GM12878 (cell line): ENCODE measurements around the gene NAA25. TPM values are rescaled to one million over a fixed set of nuclear protein-coding genes. Genes with fewer than 3 reads are reported as not detected.
"Not testable (repeated sequence)": the region's sequence is repeated elsewhere in the genome, so short reads cannot be mapped to it uniquely, and the experiment has no call there.

Experiments used
- ATAC-seq: fragments of 200-7000 bp; cut with Tn5 transposase; 3 replicates; pipeline ENCODE4 v1.9.1; 2020; ENCODE audit warnings: mild to moderate bottlenecking, moderate library complexity
- BruUV-seq: library from RNA; stranded (reverse); fragments of 400-500 nt; replicated peaks from 2 replicates; lab custom pipeline; 2021; lab: Mats Ljungman, UMichigan
- CTCF ChIA-PET: fragments of 300-600 bp; sonication (Branson Sonifier 250); formaldehyde crosslinking; extraction: SDS; loops from one replicate; lab custom pipeline; 2021; ENCODE audit warnings: inconsistent platforms; lab: Yijun Ruan, JAX
- POLR2A ChIA-PET: fragments of 350-600 bp; formaldehyde crosslinking; extraction: SDS; loops from one replicate; lab custom pipeline; 2021; ENCODE audit warnings: inconsistent platforms; lab: Charles Lee
- RAD21 ChIA-PET: fragments of 300-600 bp; sonication (Branson Sonifier 250); formaldehyde crosslinking; loops from one replicate; lab custom pipeline; 2023; ENCODE audit warnings: antibody characterized with exemption; ENCODE audit not compliant: unreplicated experiment; lab: Charles Lee
- SMC1A ChIA-PET: fragments of 300-600 bp; sonication (Branson Sonifier 250); formaldehyde crosslinking; loops from one replicate; lab custom pipeline; 2023; ENCODE audit not compliant: unreplicated experiment, uncharacterized antibody; lab: Charles Lee
- DNase-seq: peaks from one replicate; pipeline ENCODE4 v3.0.0-alpha.2; 2011; ENCODE audit warnings: low read depth, low spot score
- FAIRE-seq: peaks from 3 replicates; lab custom pipeline; 2011; peaks lifted over from hg19 to GRCh38; lab: Jason Lieb, UNC
- H2AFZ ChIP-seq: 2 replicates; pipeline ENCODE4 v1.6.0; 2011; ENCODE audit warnings: low read depth, low read length, control low read depth; ENCODE audit not compliant: control insufficient read depth
- H3K27ac ChIP-seq: 2 replicates; pipeline ENCODE4 v1.5.1; 2011; ENCODE audit warnings: control low read depth; ENCODE audit not compliant: control insufficient read depth, insufficient read depth
- H3K27me3 ChIP-seq, 2 experiments: replicated peaks in 1 of 2; 2 replicates each; pipeline versions ENCODE4 v1.6.0 to v1.6.1; 2011; ENCODE audit warnings: low read length in 1 of 2; ENCODE audit not compliant: control insufficient read depth in 2 of 2, insufficient read depth in 2 of 2
- H3K36me3 ChIP-seq, 2 experiments: 2 replicates each; pipeline ENCODE4 v1.5.1; 2011; ENCODE audit warnings: low read length in 1 of 2; ENCODE audit not compliant: control insufficient read depth in 2 of 2, insufficient read depth in 2 of 2
- H3K4me1 ChIP-seq: 2 replicates; pipeline ENCODE4 v1.6.1; 2011; ENCODE audit warnings: mild to moderate bottlenecking, low read length, moderate library complexity, mixed read lengths; ENCODE audit not compliant: control insufficient read depth, insufficient read depth
- H3K4me2 ChIP-seq: 2 replicates; pipeline ENCODE4 v1.6.0; 2011; ENCODE audit warnings: control low read depth; ENCODE audit not compliant: control insufficient read depth, insufficient read depth
- H3K4me3 ChIP-seq: fragments of 200-600 bp; sonication (generic); 2 replicates; pipeline ENCODE4 v1.5.1; 2016
- H3K79me2 ChIP-seq: 2 replicates; pipeline ENCODE4 v1.6.0; 2011; ENCODE audit warnings: low read length; ENCODE audit not compliant: control insufficient read depth, insufficient read depth
- H3K9ac ChIP-seq: 2 replicates; pipeline ENCODE4 v1.8.0; 2011; ENCODE audit warnings: low read length, control low read depth, mixed read lengths; ENCODE audit not compliant: control insufficient read depth, insufficient read depth
- H3K9me3 ChIP-seq: replicated peaks from 3 replicates; pipeline ENCODE4 v1.5.1; 2011; ENCODE audit warnings: mild to moderate bottlenecking, low read length; ENCODE audit not compliant: control insufficient read depth, insufficient read depth
- H4K20me1 ChIP-seq: 2 replicates; pipeline ENCODE4 v1.6.0; 2011; ENCODE audit not compliant: control insufficient read depth, insufficient read depth
- ATF7 ChIP-seq: fragments of 450-650 bp; IDR thresholded peaks from 2 replicates; pipeline ENCODE4 v1.6.1; 2016; ENCODE audit warnings: low read depth, mild to moderate bottlenecking
- BHLHE40 ChIP-seq, 2 experiments: fragments of 450-650 bp in 1 of 2; IDR thresholded peaks; 2 replicates each; pipeline ENCODE4 v1.6.1; 2011 to 2017; ENCODE audit warnings: low read depth in 2 of 2, borderline replicate concordance in 1 of 2, improper control_type of control experiment in 1 of 2, low read length in 1 of 2, mild to moderate bottlenecking in 1 of 2
- CEBPB ChIP-seq, 2 experiments: fragments of 150-350 bp in 1 of 2; IDR thresholded peaks; 2 replicates each; pipeline ENCODE4 v1.6.1; 2012 to 2014; ENCODE audit warnings: low read depth in 2 of 2, low read length in 2 of 2, borderline replicate concordance in 1 of 2, inconsistent platforms in 1 of 2
- EED ChIP-seq: sonication (generic); IDR thresholded peaks from 2 replicates; pipeline ENCODE4 v1.6.1; 2016; ENCODE audit warnings: antibody characterized with exemption, low read depth
- FOXM1 ChIP-seq: IDR thresholded peaks from 2 replicates; pipeline ENCODE4 v1.6.1; 2012; ENCODE audit warnings: low read depth, mild to moderate bottlenecking, inconsistent platforms, low read length, moderate library complexity
- GATAD2B ChIP-seq: fragments of 450-650 bp; conservative IDR thresholded peaks from 2 replicates; pipeline ENCODE4 v1.6.1; 2017; ENCODE audit warnings: low read depth, mild to moderate bottlenecking, moderate library complexity
- IKZF1 ChIP-seq: fragments of 450-650 bp; conservative IDR thresholded peaks from 2 replicates; pipeline ENCODE4 v1.6.1; 2017; ENCODE audit warnings: antibody characterized with exemption, mild to moderate bottlenecking
- JUNB ChIP-seq: IDR thresholded peaks from 2 replicates; pipeline ENCODE4 v1.6.1; 2016; ENCODE audit warnings: antibody characterized with exemption, mild to moderate bottlenecking
- MEF2B ChIP-seq: fragments of 450-650 bp; IDR thresholded peaks from 2 replicates; pipeline ENCODE4 v1.6.1; 2018; ENCODE audit warnings: mild to moderate bottlenecking, moderate library complexity; ENCODE audit not compliant: partially characterized antibody, poor library complexity, severe bottlenecking
- MTA3 ChIP-seq: IDR thresholded peaks from 2 replicates; pipeline ENCODE4 v1.6.1; 2012; ENCODE audit warnings: low read length, inconsistent platforms, borderline replicate concordance
- MYB ChIP-seq: fragments of 150-350 bp; IDR thresholded peaks from 2 replicates; pipeline ENCODE4 v1.6.1; 2014; ENCODE audit warnings: mild to moderate bottlenecking, low read depth, low read length, borderline replicate concordance
- NR2C1 ChIP-seq: fragments of 450-650 bp; IDR thresholded peaks from 2 replicates; pipeline ENCODE4 v1.6.1; 2017; ENCODE audit warnings: antibody characterized with exemption, mild to moderate bottlenecking, moderate library complexity
- NR2F1 ChIP-seq: fragments of 450-650 bp; conservative IDR thresholded peaks from 2 replicates; pipeline ENCODE4 v1.6.1; 2017; ENCODE audit warnings: mild to moderate bottlenecking
- PAX5 ChIP-seq: IDR thresholded peaks from 2 replicates; pipeline ENCODE4 v1.6.1; 2011; ENCODE audit warnings: low read depth, low read length, borderline replicate concordance
- POU2F2 ChIP-seq: IDR thresholded peaks from 3 replicates; pipeline ENCODE4 v1.6.1; 2011; ENCODE audit warnings: low read depth, mild to moderate bottlenecking, low read length, borderline replicate concordance
- SPI1 ChIP-seq: IDR thresholded peaks from 2 replicates; pipeline ENCODE4 v1.6.1; 2011; ENCODE audit warnings: low read depth, mild to moderate bottlenecking, low read length, moderate library complexity, borderline replicate concordance; ENCODE audit not compliant: insufficient read depth
- TBL1XR1 ChIP-seq: IDR thresholded peaks from 2 replicates; pipeline ENCODE4 v1.6.1; 2012; ENCODE audit warnings: low read depth, low read length, improper control_type of control experiment
- WGBS: methylation state at CpG from one replicate; pipeline ENCODE4 v1.1.6; 2016; ENCODE audit warnings: low lambda C conversion rate; ENCODE audit not compliant: insufficient replicate concordance, insufficient coverage; ENCODE audit errors: missing lambda C conversion rate; 5-methylcytosine and 5-hydroxymethylcytosine counted together
- in situ Hi-C: fragments of 300-500 bp; cut with MboI; formaldehyde crosslinking; loops from 9 replicates; pipeline ENCODE4 v1.14.3; 2018; ENCODE audit warnings: mixed read lengths
- intact Hi-C: fragments of 100-400 bp; cut with micrococcal nuclease; formaldehyde crosslinking; loops from one replicate; pipeline ENCODE4 v1.14.2; 2022; ENCODE audit not compliant: unreplicated experiment
- polyA plus RNA-seq, 11 experiments: library from polyadenylated mRNA; depleted of rRNA in 4 of 11; unstranded in 6 of 11; stranded (reverse) in 5 of 11; fragments of >200 nt; fragmentation: Nextera tagmentation in 4 of 11; fragmentation: Illumina TruSeq in 1 of 11; extraction: Ambion mirVana in 4 of 11; extraction: Trizol in 1 of 11; gene quantifications; 1 replicate in 1 of 11; 2 replicates in 10 of 11; pipeline versions ENCODE4 v1.2.1 to v1.2.3, GENCODE V29; 2011 to 2016; ENCODE audit warnings: inconsistent platforms in 2 of 11, missing spikeins in 2 of 11, low read depth in 1 of 11
- total RNA-seq, 4 experiments: library from RNA; depleted of rRNA in 3 of 4; stranded (reverse); fragments of >200 nt in 3 of 4; fragmentation: Illumina TruSeq in 1 of 4; extraction: Trizol in 1 of 4; gene quantifications; 2 replicates each; pipeline versions ENCODE4 v1.2.1 to v1.2.3, GENCODE V29; 2013 to 2021
- TF ChIP-seq, protein P1 (sequence below): IDR thresholded peaks from 2 replicates; pipeline ENCODE4 v1.6.1; 2012; ENCODE audit warnings: low read length, inconsistent platforms
- TF ChIP-seq, protein P2 (sequence below): fragments of 450-650 bp; IDR thresholded peaks from 2 replicates; pipeline ENCODE4 v1.6.1; 2017; ENCODE audit warnings: mild to moderate bottlenecking, low read depth, inconsistent platforms; ENCODE audit not compliant: poor library complexity, severe bottlenecking

NAA25 gene
- total and polyA plus RNA-seq, 10 of the 15 experiments (the other 5 are each of a cell fraction or from before 2014, with no cell fraction given): 15.0 to 39.2 (median 29.4) TPM

DNA sequence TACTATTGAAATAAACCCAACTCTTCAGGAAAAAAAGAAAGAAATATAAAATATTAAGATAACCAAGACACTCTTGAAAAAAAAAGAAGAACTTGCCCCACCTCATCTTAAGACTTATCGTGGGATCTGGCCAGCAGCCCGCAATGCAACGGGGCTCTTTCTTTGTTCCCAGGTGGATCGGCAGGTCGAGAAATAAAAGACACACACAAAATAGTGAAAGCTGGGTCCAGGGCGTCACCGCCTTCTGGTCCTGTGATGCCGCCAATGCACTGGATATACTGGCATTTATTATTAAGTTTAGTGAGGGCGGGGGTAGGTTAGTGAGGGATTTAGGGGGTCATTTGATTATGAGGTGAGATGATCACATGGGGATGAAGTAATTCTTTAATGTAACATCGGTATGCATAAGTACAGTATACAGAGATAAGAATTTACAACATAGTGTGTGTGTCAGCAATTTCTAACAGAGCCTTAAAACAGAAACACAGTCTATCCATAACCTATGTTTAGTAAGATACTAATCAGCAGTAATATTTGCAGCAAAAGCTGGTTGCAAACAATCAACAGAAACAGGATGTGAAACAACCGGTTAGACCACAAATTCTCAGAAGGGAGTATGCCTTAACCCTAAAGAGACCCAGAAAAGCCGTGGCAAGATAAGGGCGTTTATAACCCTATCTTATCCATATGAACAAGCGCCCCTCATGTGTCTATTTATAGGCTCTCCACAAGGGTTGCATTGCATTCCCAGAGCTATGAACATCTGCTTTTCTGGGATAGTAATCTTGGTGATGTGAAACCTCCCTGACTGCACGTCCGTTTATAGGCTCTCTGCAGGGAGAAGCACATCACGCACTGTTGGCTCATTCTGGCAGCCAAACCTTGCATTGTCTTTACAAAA, 114.1 kb downstream of the NAA25 start:
- FAIRE-seq (peak; percentile 52), DNase-seq (peak; percentile 70), ATAC-seq (peak; percentile 69)
- ChIA-PET POLR2A (interaction anchor here (0.6 to 2.6 kb wide), 6 partner anchors 13 to 423 kb away, joined by 3 to 9 read pairs (median 4); partner anchors contain the start of genes ERP29 and TMEM116), SMC1A (interaction anchor here (1.0 to 4.9 kb wide), 5 partner anchors 10 to 23 kb away, joined by 3 to 51 read pairs (median 5); partner anchors contain the start of genes ERP29 and TMEM116), RAD21 (interaction anchor here (0.5 to 5.6 kb wide), 4 partner anchors 14 to 223 kb away, joined by 3 to 50 read pairs (median 4); partner anchors contain the start of genes ERP29 and TMEM116), CTCF (interaction anchor here (0.9 to 3.8 kb wide), 5 partner anchors 10 to 241 kb away, joined by 3 to 18 read pairs (median 5); partner anchors contain the start of genes ERP29 and TMEM116)
- H3K79me2 ChIP-seq, H3K9ac ChIP-seq, in situ Hi-C loops, H4K20me1 ChIP-seq, H2AFZ ChIP-seq, H3K36me3 ChIP-seq, H3K9me3 ChIP-seq, H3K27me3 ChIP-seq, BruUV-seq, H3K27ac ChIP-seq: not testable (repeated sequence)
- H3K4me2 ChIP-seq: peak overlapping the region; percentile 85
- intact Hi-C loops: loop anchor here (1.0 to 5.0 kb wide), 2 partner anchors 20 to 47 kb away; no protein-coding TSS in a partner anchor
- under 1% methylated on average over 17 of the region's 17 CpGs for WGBS
- peak overlapping the region; percentile 49; the same call in 1 of the 2 replicates for H3K4me3 ChIP-seq
- peaks cover 32% of the 10 kb centered on the region for H3K4me1 ChIP-seq
- 0 out of 3 replicates have a peak, but pooled peaks have one; percentile 12 for TF ChIP-seq POU2F2
- TF ChIP-seq EED: peak; percentile 86
- TF ChIP-seq MTA3: peak; percentile 92
- 0 out of 2 replicates have a peak, but pooled peaks have one; percentile 52 for TF ChIP-seq PAX5
- TF ChIP-seq, protein P1, sequence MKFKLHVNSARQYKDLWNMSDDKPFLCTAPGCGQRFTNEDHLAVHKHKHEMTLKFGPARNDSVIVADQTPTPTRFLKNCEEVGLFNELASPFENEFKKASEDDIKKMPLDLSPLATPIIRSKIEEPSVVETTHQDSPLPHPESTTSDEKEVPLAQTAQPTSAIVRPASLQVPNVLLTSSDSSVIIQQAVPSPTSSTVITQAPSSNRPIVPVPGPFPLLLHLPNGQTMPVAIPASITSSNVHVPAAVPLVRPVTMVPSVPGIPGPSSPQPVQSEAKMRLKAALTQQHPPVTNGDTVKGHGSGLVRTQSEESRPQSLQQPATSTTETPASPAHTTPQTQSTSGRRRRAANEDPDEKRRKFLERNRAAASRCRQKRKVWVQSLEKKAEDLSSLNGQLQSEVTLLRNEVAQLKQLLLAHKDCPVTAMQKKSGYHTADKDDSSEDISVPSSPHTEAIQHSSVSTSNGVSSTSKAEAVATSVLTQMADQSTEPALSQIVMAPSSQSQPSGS: peak; percentile 76
- TF ChIP-seq NR2F1: peak; percentile 61
- peak; percentile 61; the same call in 1 of the 2 replicates for TF ChIP-seq GATAD2B
- peak; percentile 85 for TF ChIP-seq FOXM1
- TF ChIP-seq MYB: 0 out of 2 replicates have a peak, but pooled peaks have one; percentile 53
- TF ChIP-seq CEBPB (IDR thresholded peaks at IDR 0.05; ENCODE audit: borderline replicate concordance in 1 of 2, low read depth in 2 of 2, low read length in 2 of 2): peak in 1 of 2 experiments; percentile 83; a peak in 1 of 4 replicates
- TF ChIP-seq SPI1: peak; percentile 94
- peak in 1 of 2 experiments; percentile 32; a peak in 1 of 4 replicates for TF ChIP-seq BHLHE40 (IDR thresholded peaks at IDR 0.05; ENCODE audit: borderline replicate concordance in 1 of 2, low read depth in 2 of 2, low read length in 1 of 2)
- TF ChIP-seq, protein P2, sequence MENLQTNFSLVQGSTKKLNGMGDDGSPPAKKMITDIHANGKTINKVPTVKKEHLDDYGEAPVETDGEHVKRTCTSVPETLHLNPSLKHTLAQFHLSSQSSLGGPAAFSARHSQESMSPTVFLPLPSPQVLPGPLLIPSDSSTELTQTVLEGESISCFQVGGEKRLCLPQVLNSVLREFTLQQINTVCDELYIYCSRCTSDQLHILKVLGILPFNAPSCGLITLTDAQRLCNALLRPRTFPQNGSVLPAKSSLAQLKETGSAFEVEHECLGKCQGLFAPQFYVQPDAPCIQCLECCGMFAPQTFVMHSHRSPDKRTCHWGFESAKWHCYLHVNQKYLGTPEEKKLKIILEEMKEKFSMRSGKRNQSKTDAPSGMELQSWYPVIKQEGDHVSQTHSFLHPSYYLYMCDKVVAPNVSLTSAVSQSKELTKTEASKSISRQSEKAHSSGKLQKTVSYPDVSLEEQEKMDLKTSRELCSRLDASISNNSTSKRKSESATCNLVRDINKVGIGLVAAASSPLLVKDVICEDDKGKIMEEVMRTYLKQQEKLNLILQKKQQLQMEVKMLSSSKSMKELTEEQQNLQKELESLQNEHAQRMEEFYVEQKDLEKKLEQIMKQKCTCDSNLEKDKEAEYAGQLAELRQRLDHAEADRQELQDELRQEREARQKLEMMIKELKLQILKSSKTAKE: peak; percentile 75
- TF ChIP-seq MEF2B: peak; percentile 83
- TF ChIP-seq NR2C1: peak; percentile 35; the same call in 1 of the 2 replicates
- TF ChIP-seq ATF7: peak; percentile 61; the same call in 1 of the 2 replicates
- peak; percentile 53 for TF ChIP-seq JUNB
- TF ChIP-seq TBL1XR1: peak; percentile 78
- TF ChIP-seq IKZF1: peak; percentile 67
